Neuronal stem cell (in vitro differentiated cells): ENCODE results near the gene CATSPERD.
A peak's percentile ranks its signal among the peaks of the same experiment; 100 is the strongest.
"Not testable (repeated sequence)": the region's sequence is repeated elsewhere in the genome, so short reads cannot be mapped to it uniquely, and the experiment has no call there.

Source experiments
- DNase-seq: peaks from one replicate; pipeline ENCODE4 v3.0.0-alpha.2; 2013; ENCODE audit warnings: low spot score
- H2AFZ ChIP-seq: one replicate; pipeline ENCODE4 v1.6.1; 2013; ENCODE audit warnings: mild to moderate bottlenecking, low read length, inconsistent platforms
- H2AK5ac ChIP-seq: 2 replicates; pipeline ENCODE4 v1.6.1; 2013; ENCODE audit warnings: low read depth, mild to moderate bottlenecking, inconsistent platforms, low read length, moderate library complexity, mixed read lengths
- H2BK120ac ChIP-seq: 2 replicates; pipeline ENCODE4 v1.6.1; 2013; ENCODE audit warnings: low read depth, mild to moderate bottlenecking, inconsistent platforms, low read length, moderate library complexity, mixed read lengths
- H2BK12ac ChIP-seq: one replicate; pipeline ENCODE4 v1.6.1; 2013; ENCODE audit warnings: low read length, inconsistent platforms
- H2BK15ac ChIP-seq: 2 replicates; pipeline ENCODE4 v1.6.1; 2013; ENCODE audit warnings: mild to moderate bottlenecking, low read length, inconsistent platforms, mixed read lengths
- H2BK5ac ChIP-seq: one replicate; pipeline ENCODE4 v1.6.1; 2013; ENCODE audit warnings: inconsistent platforms, mild to moderate bottlenecking, low read length, moderate library complexity
- H3K14ac ChIP-seq: one replicate; pipeline ENCODE4 v1.6.1; 2013; ENCODE audit warnings: low read length, inconsistent platforms
- H3K18ac ChIP-seq: 2 replicates; pipeline ENCODE4 v1.6.1; 2013; ENCODE audit warnings: low read length, inconsistent platforms
- H3K23ac ChIP-seq: 2 replicates; pipeline ENCODE4 v1.6.1; 2013; ENCODE audit warnings: low read depth, mild to moderate bottlenecking, mixed read lengths, low read length, inconsistent platforms; ENCODE audit not compliant: poor library complexity
- H3K27ac ChIP-seq: replicated peaks from 3 replicates; pipeline ENCODE4 v1.5.1; 2013; ENCODE audit warnings: low read length, inconsistent platforms
- H3K27me3 ChIP-seq, 3 experiments: 2 replicates each; pipeline ENCODE4 v1.6.1; 2013; ENCODE audit warnings: low read length in 3 of 3, mild to moderate bottlenecking in 2 of 3, inconsistent platforms in 1 of 3, low read depth in 1 of 3, mixed read lengths in 1 of 3, moderate library complexity in 1 of 3; ENCODE audit not compliant: control insufficient read depth in 3 of 3, insufficient read depth in 3 of 3
- H3K36me3 ChIP-seq, 2 donors: replicated peaks in 1 of 2; 2 replicates each; pipeline ENCODE4 v1.6.1; 2013; ENCODE audit warnings: low read length in 2 of 2; ENCODE audit not compliant: control insufficient read depth in 2 of 2, insufficient read depth in 2 of 2
- H3K4ac ChIP-seq: 2 replicates; pipeline ENCODE4 v1.6.1; 2013; ENCODE audit warnings: inconsistent platforms, mild to moderate bottlenecking, low read length, moderate library complexity
- H3K4me1 ChIP-seq, 2 donors: 1 replicate in 1 of 2; 2 replicates in 1 of 2; pipeline ENCODE4 v1.6.1; 2013; ENCODE audit warnings: low read length in 2 of 2, low read depth in 1 of 2; ENCODE audit not compliant: control insufficient read depth in 2 of 2, insufficient read depth in 1 of 2
- H3K4me2 ChIP-seq: one replicate; pipeline ENCODE4 v1.6.1; 2013; ENCODE audit warnings: mild to moderate bottlenecking, low read length, inconsistent platforms; ENCODE audit not compliant: insufficient read depth, poor library complexity, severe bottlenecking
- H3K4me3 ChIP-seq, 2 donors: 2 replicates each; pipeline ENCODE4 v1.5.1; 2013; ENCODE audit warnings: low read length in 2 of 2, mild to moderate bottlenecking in 2 of 2, inconsistent platforms in 1 of 2, moderate library complexity in 1 of 2
- H3K79me1 ChIP-seq: one replicate; pipeline ENCODE4 v1.6.1; 2013; ENCODE audit warnings: low read depth, mild to moderate bottlenecking, inconsistent platforms, low read length, moderate library complexity
- H3K9ac ChIP-seq: one replicate; pipeline ENCODE4 v1.6.1; 2013; ENCODE audit warnings: mild to moderate bottlenecking, low read depth, low read length, inconsistent platforms; ENCODE audit not compliant: poor library complexity
- H3K9me3 ChIP-seq, 2 donors: replicated peaks in 1 of 2; 2 replicates each; pipeline versions ENCODE3 to v1.6.1; 2013; ENCODE audit warnings: low read length in 2 of 2, mild to moderate bottlenecking in 2 of 2, inconsistent platforms in 1 of 2, low read depth in 1 of 2, mixed read lengths in 1 of 2, moderate library complexity in 1 of 2; ENCODE audit not compliant: control insufficient read depth in 2 of 2, insufficient read depth in 1 of 2
- H4K8ac ChIP-seq: one replicate; pipeline ENCODE4 v1.6.1; 2013; ENCODE audit warnings: low read depth, mild to moderate bottlenecking, inconsistent platforms, low read length, moderate library complexity
- H4K91ac ChIP-seq: one replicate; pipeline ENCODE4 v1.6.1; 2013; ENCODE audit warnings: low read length, low read depth, mild to moderate bottlenecking, inconsistent platforms; ENCODE audit not compliant: poor library complexity
- WGBS, 2 donors: extraction: QIAGEN DNeasy Blood & Tissue Kit; methylation state at CpG; one replicate each; pipeline ENCODE4 v1.1.7; 2013; ENCODE audit warnings: missing lambda C conversion rate in 2 of 2, mixed read lengths in 1 of 2; ENCODE audit not compliant: insufficient read length in 2 of 2, insufficient replicate concordance in 1 of 2; ENCODE audit errors: extremely low coverage in 2 of 2; 5-methylcytosine and 5-hydroxymethylcytosine counted together

The CATSPERD gene

GRCh38 chr19:5748920-5749319 is 28.5 kb downstream of the CATSPERD start:
- not testable (repeated sequence) for H3K9me3 ChIP-seq, H2BK15ac ChIP-seq, H3K36me3 ChIP-seq, H2AFZ ChIP-seq, H3K79me1 ChIP-seq, H3K18ac ChIP-seq, H3K27ac ChIP-seq, DNase-seq, H3K4me3 ChIP-seq, H3K9ac ChIP-seq, H3K4ac ChIP-seq, H3K4me1 ChIP-seq, H4K91ac ChIP-seq, H4K8ac ChIP-seq, H3K23ac ChIP-seq, H2BK12ac ChIP-seq, H3K27me3 ChIP-seq, H3K14ac ChIP-seq, H2AK5ac ChIP-seq, H2BK5ac ChIP-seq, H2BK120ac ChIP-seq, H3K4me2 ChIP-seq
- WGBS, 2 donors = no CpG with 5 or more reads among the region's 6 CpGs

- H3K9ac ChIP-seq = no peak overlapping the region
- WGBS, 2 donors = no CpG with 5 or more reads among the region's 5 CpGs
Measured at GRCh38 chr19:5749505-5749904, 29.1 kb downstream of the CATSPERD start.

GRCh38 chr19:5751709-5752108 is 31.3 kb downstream of the CATSPERD start:
- H2AFZ ChIP-seq = no peak overlapping the region

More at GRCh38 chr19:5749505-5749904, 29.1 kb downstream of the CATSPERD start:
- H3K18ac ChIP-seq = no peak overlapping the region
- no peaks in the 10 kb centered on the region for H3K27me3 ChIP-seq
- H3K4me3 ChIP-seq = no peak overlapping the region
- H3K79me1 ChIP-seq = no peaks in the 10 kb centered on the region
- H3K14ac ChIP-seq = no peak overlapping the region
- no peak overlapping the region for H4K8ac ChIP-seq
- no peak overlapping the region for H3K4ac ChIP-seq
- H2AK5ac ChIP-seq = no peak overlapping the region
- H3K36me3 ChIP-seq = no peaks in the 10 kb centered on the region
- H3K23ac ChIP-seq = no peak overlapping the region
- H4K91ac ChIP-seq = no peak overlapping the region
- H2BK12ac ChIP-seq = no peak overlapping the region
- H2AFZ ChIP-seq = no peak overlapping the region
- H2BK15ac ChIP-seq = no peak overlapping the region
- no peaks in the 10 kb centered on the region for H3K9me3 ChIP-seq
- no peaks in the 10 kb centered on the region for H3K4me1 ChIP-seq
- H2BK120ac ChIP-seq = no peak overlapping the region
- no peak overlapping the region for H2BK5ac ChIP-seq
- H3K4me2 ChIP-seq = no peak overlapping the region
- H3K27ac ChIP-seq = no peak overlapping the region
- no peak for DNase-seq

GRCh38 chr19:5753743-5754142 is 33.3 kb downstream of the CATSPERD start:
- WGBS, 2 donors = no CpG with 5 or more reads among the region's 6 CpGs
- no peak overlapping the region for H2BK15ac ChIP-seq
- no peaks in the 10 kb centered on the region for H3K36me3 ChIP-seq
- H3K4me1 ChIP-seq = no peaks in the 10 kb centered on the region
- no peak for DNase-seq
- H3K18ac ChIP-seq = no peak overlapping the region
- H3K9me3 ChIP-seq = no peaks in the 10 kb centered on the region
- H3K4me3 ChIP-seq = no peak overlapping the region
- H3K4me2 ChIP-seq = no peak overlapping the region
- H3K4ac ChIP-seq = no peak overlapping the region
- H3K9ac ChIP-seq = no peak overlapping the region
- no peak overlapping the region for H4K91ac ChIP-seq
- H2BK12ac ChIP-seq = no peak overlapping the region
- no peak overlapping the region for H3K27ac ChIP-seq
- no peak overlapping the region for H2AK5ac ChIP-seq
- peak overlapping the region; percentile 2 for H2AFZ ChIP-seq
- H4K8ac ChIP-seq = no peak overlapping the region
- no peaks in the 10 kb centered on the region for H3K79me1 ChIP-seq
- H2BK120ac ChIP-seq = peak overlapping the region; percentile 28
- H2BK5ac ChIP-seq = no peak overlapping the region
- no peak overlapping the region for H3K14ac ChIP-seq
- no peak overlapping the region for H3K23ac ChIP-seq
- no peaks in the 10 kb centered on the region for H3K27me3 ChIP-seq

More at GRCh38 chr19:5751709-5752108, 31.3 kb downstream of the CATSPERD start:
- no peaks in the 10 kb centered on the region for H3K79me1 ChIP-seq
- H3K27me3 ChIP-seq = no peaks in the 10 kb centered on the region
- no peak overlapping the region for H3K4me3 ChIP-seq
- no peak for DNase-seq
- no peak overlapping the region for H4K91ac ChIP-seq
- H3K4me1 ChIP-seq = no peaks in the 10 kb centered on the region
- no peak overlapping the region for H3K18ac ChIP-seq
- no peak overlapping the region for H2BK120ac ChIP-seq
- no peak overlapping the region for H2BK5ac ChIP-seq
- H3K4ac ChIP-seq = no peak overlapping the region
- WGBS, 2 donors = no CpG with 5 or more reads among the region's 7 CpGs
- no peak overlapping the region for H3K9ac ChIP-seq
- H3K27ac ChIP-seq = no peak overlapping the region
- no peak overlapping the region for H4K8ac ChIP-seq
- no peak overlapping the region for H3K14ac ChIP-seq
- H2BK15ac ChIP-seq = no peak overlapping the region
- H2AK5ac ChIP-seq = no peak overlapping the region
- no peaks in the 10 kb centered on the region for H3K36me3 ChIP-seq
- H2BK12ac ChIP-seq = no peak overlapping the region
- H3K4me2 ChIP-seq = no peak overlapping the region
- no peaks in the 10 kb centered on the region for H3K9me3 ChIP-seq
- no peak overlapping the region for H3K23ac ChIP-seq
